Epithelial cell of proximal tubule (primary cell): ENCODE measurements around the gene OR4N5. TPM values are rescaled to one million over a fixed set of nuclear protein-coding genes. Genes with fewer than 3 reads are reported as not detected.
"Not testable (repeated sequence)": the region's sequence is repeated elsewhere in the genome, so short reads cannot be mapped to it uniquely, and the experiment has no call there.

Experiments used
- DNase-seq: peaks from one replicate; pipeline ENCODE4 v3.0.0-alpha.2; 2011; ENCODE audit warnings: low read depth
- H3K4me3 ChIP-seq: 2 replicates; pipeline ENCODE4 v1.5.1; 2011; ENCODE audit warnings: low read depth, mild to moderate bottlenecking, low read length
- CTCF ChIP-seq: conservative IDR thresholded peaks from 2 replicates; pipeline ENCODE4 v1.5.1; 2012; ENCODE audit warnings: low read depth, mild to moderate bottlenecking, low read length
- total RNA-seq: library from RNA; depleted of rRNA; stranded (reverse); fragments of >200 nt; gene quantifications from 2 replicates; pipeline ENCODE4 v1.2.3, GENCODE V29; 2015

The OR4N5 gene
- total RNA-seq, result not detected in 2 replicates

GRCh38 chr14:20138520-20138919, at the start of gene OR4N5:
Gene OR4N5, plus strand, starts transcription at chr14:20138820. Its CDS starts 4,916 bp downstream, at chr14:20143736.
- DNase-seq, result no peak
- TF ChIP-seq CTCF, result no peak

GRCh38 chr14:20092050-20092449, 46.6 kb upstream of the OR4N5 start:
- no peak for DNase-seq
- no peak overlapping the region for H3K4me3 ChIP-seq
- TF ChIP-seq CTCF, result no peak

More at GRCh38 chr14:20138520-20138919, at the start of gene OR4N5:
- no peak within 1 kb of the TSS for H3K4me3 ChIP-seq

- no peak for TF ChIP-seq CTCF
- DNase-seq, result no peak
- H3K4me3 ChIP-seq, result no peak overlapping the region
Observed at GRCh38 chr14:20093442-20093841, 45.2 kb upstream of the OR4N5 start.

GRCh38 chr14:20098926-20099770, 39.5 kb upstream of the OR4N5 start:
- not testable (repeated sequence) for DNase-seq, H3K4me3 ChIP-seq

- no peak for TF ChIP-seq CTCF
- no peak within 1 kb of the TSS for H3K4me3 ChIP-seq
- no peak for DNase-seq
Observed at GRCh38 chr14:20110438-20110837, 28.2 kb upstream of the OR4N5 start, which contains the start of gene OR4K17. Gene OR4K17, plus strand, starts transcription at chr14:20110739. Its CDS starts 6,761 bp downstream, at chr14:20117500.

GRCh38 chr14:20112321-20112720, 26.3 kb upstream of the OR4N5 start:
- TF ChIP-seq CTCF, result no peak
- DNase-seq, result no peak
- H3K4me3 ChIP-seq, result no peak overlapping the region

- DNase-seq, result no peak
- H3K4me3 ChIP-seq, result no peak overlapping the region
- TF ChIP-seq CTCF, result no peak
Observed at GRCh38 chr14:20116748-20117147, 21.9 kb upstream of the OR4N5 start.
